GM18498 (cell line): ENCODE results near the gene LYSMD3.

Experiments used
- ATAC-seq: cut with Tn5 transposase; IDR thresholded peaks from one replicate; pipeline ENCODE4 v1.9.1; 2021; ENCODE audit warnings: mild to moderate bottlenecking, moderate library complexity; ENCODE audit not compliant: unreplicated experiment

Gene LYSMD3

GRCh38 chr5:90483206-90483605 lies 46.2 kb downstream of the LYSMD3 start:
- no peak for ATAC-seq

GRCh38 chr5:90480699-90481098 lies 48.7 kb downstream of the LYSMD3 start:
- ATAC-seq: no peak

DNA sequence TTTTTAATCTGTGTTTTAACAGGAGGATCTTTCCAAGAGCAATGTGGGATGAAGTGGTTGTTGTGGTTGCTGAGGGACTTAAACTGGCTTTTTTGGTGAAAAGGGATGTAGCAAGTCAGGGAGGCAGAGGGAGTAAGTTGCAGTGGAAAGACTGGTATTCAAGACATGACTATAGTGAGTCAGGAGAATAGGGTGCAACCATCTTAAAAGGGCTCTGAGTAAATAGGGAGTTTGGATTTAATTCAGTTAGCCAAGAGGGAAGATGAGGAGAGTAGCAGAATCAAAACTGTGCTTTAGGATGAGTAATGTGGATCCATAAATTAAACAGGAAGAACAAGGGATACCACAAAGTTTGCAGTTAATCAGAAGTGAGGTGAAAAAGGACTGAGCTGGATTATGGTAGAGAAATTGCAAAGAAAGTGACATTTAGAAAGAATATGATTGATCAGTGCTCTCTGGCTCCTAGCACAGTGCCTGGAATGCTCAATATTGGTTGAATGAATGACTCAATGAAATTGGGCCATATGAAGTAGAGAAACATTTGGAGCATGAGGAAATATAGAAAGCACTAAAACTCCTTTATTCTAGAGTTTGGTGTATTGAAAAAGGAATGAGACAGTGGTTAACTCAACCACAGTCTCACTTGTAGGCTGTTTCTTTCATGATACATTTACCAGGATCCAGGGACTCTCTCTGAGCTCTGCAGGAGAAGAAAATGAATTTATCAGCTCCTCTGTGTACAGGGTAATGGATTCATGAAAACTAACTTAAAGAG lies 49.6 kb downstream of the LYSMD3 start:
- no peak for ATAC-seq

DNA sequence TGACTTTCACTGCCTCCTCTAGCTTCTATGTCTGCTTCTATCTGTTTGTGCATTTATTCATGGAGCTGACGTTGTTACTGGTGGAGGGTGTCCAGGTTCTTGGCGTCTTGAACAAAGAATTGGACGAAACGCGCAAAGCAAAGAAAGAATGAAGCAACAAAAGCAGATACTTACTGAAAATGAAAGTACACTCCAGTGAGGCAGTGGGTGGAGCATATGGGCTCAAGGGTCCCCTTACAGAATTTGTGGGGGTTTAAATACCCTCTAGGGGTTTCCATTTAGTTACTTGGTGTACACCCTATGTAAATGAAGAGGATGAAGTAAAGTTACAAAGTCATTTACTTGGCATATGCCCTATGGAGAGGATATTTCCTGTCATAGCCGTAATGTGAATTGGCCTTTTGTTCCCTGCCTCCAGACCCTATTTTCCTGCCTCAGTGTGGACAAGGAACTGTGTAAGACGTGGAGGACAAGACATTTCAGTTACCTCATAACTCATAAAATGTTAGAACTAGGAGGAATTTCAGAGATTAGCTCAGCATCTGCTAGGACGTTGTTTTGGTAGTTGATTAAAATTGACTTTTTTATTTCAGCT lies 51.7 kb downstream of the LYSMD3 start:
- no peak for ATAC-seq

DNA sequence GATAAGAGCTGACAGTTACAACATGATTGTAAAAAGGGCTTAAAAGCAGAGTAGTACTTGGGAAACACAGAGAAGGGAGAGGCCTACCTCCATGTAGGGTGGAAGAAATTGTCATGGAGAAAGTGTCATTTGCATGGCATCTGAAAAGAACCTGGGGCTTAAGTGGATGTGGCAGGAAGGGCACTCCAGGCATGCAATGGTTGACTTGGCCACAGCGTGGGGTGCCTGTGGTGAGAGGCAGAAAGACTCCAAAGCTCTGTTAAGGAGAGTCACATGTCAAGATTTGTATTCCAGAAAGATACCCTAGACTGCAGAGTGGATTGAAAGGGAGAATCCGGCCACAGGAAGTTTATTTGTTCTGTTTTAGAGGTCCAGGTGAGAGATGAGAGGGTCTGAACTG lies 52.3 kb downstream of the LYSMD3 start:
- no peak for ATAC-seq

DNA sequence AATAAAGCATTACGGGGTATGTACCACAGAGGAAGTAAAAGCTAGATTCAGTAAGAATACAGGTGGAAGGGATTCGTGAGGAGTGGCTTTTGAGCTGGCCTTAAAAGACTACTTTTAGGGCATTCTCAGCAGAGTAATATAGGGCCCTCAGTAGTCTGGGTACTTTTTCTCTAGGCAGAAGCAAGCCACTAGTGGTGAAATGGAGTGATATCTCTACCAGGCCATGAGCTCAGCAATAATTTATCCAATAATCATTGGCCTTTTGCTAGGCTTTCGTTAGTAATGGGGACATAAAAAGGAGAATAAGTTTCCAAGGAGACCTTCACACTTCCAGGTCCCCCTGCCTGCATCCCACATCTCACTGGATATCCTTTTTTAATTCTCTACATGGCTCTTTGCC lies 53.0 kb downstream of the LYSMD3 start:
- ATAC-seq: no peak

- no peak for ATAC-seq
Measured at GRCh38 chr5:90475436-90475980, 53.9 kb downstream of the LYSMD3 start.

DNA sequence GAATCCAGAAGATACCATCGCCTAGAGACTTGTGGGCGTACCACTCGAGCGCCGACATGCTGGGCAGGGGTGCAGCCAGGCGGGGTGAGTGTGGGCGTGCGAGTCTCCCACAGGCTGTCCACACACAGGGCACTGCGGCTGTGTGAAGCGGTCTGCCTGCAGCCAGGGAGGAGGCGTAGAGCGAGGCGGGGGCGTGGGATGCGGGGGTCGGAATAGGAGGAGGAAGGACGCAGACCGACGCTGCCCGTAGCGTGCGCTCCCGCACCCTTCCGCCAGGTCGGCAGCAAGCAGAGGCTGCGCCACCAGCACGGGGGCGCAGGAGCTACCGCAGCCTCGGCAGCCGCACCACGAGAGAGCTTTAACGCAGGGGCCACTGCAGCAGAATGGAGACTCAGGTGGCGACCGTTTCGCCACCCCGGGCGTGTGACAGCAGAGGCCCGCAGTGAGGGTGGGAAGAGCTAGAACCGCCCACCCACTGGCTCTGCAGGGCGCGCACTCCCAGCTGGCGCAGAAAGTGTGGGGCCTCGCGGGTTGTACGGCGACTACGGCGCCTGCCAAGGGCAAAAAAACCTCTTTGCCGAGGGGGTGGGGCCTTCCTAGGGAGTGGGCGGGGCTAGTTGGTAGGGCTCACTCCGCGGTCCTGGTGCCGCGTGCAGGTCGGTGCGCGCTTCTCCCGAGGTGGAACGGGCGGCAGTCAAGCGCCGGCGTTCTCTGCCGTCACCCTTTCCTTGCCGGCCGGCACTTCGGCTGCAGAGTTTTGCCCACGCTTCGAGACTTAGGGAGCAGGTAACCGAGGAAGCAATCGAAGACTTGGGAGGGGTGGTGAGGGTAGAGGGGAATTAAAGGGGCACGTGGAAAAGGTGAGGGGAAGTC lies 54.9 kb downstream of the LYSMD3 start, which contains the start of the genes MBLAC2 and POLR3G:
TSS of gene MBLAC2 (minus strand) at position 537 of the 873 bp plus-strand sequence. CDS start at position 58, 479 bp downstream.
TSS of gene POLR3G (plus strand) at position 630 of the 873 bp plus-strand sequence. CDS start 10,704 bp downstream, outside the sequence.
- peak; percentile 90 for ATAC-seq

DNA sequence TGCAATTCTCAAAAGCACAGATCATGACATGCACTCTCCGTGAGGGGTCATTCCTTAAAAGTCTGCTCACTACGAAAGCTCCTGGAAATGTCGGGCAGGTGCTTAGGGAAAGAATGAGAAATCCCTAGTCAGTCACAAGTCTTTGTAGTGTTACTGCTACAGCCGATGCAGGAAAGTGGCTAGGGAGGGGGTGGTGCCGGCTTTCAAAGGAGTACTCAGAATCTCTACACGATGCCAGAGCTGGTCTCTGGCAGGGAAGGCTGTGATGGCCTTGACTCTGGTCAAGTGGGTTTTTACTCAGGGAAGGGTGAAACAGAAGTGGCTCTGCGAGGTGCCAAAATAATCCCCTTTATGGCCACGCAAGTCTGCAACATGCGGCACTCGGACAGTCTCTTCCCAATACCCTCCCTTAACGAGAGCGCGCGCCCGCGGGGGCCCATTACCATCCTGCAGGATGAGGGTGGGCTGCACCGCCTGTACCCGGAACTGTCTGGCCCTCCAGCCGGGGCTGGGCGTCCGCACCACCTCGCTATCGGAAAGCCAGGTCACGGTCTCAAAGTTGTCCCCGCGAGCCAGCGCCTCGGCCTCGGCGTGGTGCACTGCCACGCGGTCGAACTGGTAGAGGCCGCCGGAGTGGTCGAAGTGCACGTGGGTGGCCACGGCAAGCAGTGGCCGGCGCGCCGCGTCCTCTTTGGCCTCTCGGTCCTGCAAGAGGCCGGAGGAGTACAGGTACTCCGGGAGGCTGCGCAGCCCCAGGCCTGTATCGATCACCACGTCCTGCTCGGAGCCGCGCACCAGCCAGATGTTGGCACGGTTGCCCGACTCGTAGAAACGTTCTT lies 55.8 kb downstream of the LYSMD3 start:
- peak; percentile 7 for ATAC-seq

- no peak for ATAC-seq
Measured at GRCh38 chr5:90472783-90473395, 56.5 kb downstream of the LYSMD3 start.
